ENCODE data around the gene CCL17. TPM values are rescaled to one million over a fixed set of nuclear protein-coding genes. Genes with fewer than 3 reads are reported as not detected.
A peak's percentile ranks its signal among the peaks of the same experiment; 100 is the strongest.

The CCL17 gene
- total RNA-seq, 2 donors from 2014 or later, result not detected

DNA sequence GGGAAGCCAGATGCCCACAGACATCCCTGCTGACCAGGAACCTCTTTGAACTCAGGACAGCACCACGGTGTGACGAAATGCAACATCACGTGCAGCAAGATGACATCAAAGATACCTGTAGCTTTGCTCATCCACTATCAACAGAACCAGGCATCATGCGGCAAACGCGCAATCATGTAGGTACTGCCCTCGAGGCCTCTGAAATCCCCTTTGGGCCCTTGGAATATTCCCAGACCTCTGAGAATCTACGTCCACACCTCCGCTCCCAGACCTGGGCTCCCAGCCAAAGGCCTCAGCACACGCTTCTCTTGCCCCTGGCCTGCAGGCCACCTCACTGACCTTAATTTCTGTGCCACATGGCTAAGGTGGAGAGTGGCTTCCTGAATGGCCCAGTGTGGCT lies 25.0 kb upstream of the CCL17 start:
- intact Hi-C loops (cut with DNase I), result no loop called here
- TF ChIP-seq POLR2A (IDR thresholded peaks at IDR 0.05), result no peak
- TF ChIP-seq, protein P1, sequence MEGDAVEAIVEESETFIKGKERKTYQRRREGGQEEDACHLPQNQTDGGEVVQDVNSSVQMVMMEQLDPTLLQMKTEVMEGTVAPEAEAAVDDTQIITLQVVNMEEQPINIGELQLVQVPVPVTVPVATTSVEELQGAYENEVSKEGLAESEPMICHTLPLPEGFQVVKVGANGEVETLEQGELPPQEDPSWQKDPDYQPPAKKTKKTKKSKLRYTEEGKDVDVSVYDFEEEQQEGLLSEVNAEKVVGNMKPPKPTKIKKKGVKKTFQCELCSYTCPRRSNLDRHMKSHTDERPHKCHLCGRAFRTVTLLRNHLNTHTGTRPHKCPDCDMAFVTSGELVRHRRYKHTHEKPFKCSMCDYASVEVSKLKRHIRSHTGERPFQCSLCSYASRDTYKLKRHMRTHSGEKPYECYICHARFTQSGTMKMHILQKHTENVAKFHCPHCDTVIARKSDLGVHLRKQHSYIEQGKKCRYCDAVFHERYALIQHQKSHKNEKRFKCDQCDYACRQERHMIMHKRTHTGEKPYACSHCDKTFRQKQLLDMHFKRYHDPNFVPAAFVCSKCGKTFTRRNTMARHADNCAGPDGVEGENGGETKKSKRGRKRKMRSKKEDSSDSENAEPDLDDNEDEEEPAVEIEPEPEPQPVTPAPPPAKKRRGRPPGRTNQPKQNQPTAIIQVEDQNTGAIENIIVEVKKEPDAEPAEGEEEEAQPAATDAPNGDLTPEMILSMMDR (IDR thresholded peaks at IDR 0.05), result no peak
- H3K36me3 ChIP-seq (replicated peaks in 1 of 2; ENCODE audit: insufficient read depth in 1 of 2, low read depth in 2 of 2), result no peaks in the 10 kb centered on the region
- H3K9me3 ChIP-seq, result no peaks in the 10 kb centered on the region
- no peak overlapping the region for H3K4me3 ChIP-seq
- H3K27me3 ChIP-seq, result no peaks in the 10 kb centered on the region
- 70 to 74% methylated on average over 10 of the region's 10 CpGs for WGBS, 2 donors
- DNase-seq (no peak), ATAC-seq (no peak)
- H3K27ac ChIP-seq, result no peak overlapping the region
- peaks cover under 1% of the 10 kb centered on the region for H3K4me1 ChIP-seq

DNA sequence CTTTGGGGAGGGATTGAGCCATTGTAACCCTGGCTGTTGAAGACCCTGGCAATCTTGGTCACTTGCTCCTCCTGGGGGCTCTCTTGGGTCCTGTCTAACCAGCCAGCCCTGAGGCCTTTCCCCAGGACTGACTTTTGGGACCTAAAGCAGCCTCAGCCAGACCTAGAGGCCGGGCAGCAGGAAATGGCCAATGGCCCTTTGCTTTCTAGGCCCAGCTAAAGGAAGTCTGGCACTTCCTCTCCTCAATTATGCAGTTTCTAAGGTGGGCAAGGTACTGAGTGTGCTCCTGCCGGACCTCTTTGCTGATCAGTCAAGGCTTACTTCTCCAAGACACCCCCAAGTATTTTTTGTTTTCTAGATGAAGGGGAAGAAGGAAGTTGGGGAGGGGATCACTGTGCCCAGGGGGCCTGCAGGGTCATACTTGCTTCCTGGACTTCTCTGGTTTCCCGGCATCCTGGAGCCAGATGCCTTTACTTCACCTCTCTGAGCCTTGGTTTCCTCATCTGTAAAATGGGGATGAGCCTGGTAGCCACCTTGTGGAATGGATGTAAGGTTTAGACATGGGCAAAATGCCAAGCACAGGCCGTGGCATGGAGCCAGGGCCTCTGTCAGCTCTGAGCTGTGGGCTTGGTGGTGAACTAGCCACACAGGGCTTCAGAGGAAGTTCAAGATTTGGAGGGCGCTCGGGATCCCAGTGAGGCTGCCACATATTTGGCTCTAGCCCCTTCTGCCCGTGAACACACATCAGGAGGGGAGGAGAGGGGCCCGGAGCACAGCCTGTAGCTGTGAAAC lies 23.7 kb upstream of the CCL17 start:
- H3K27me3 ChIP-seq, result no peaks in the 10 kb centered on the region
- ATAC-seq, result no peak
- no peaks in the 10 kb centered on the region for H3K36me3 ChIP-seq (replicated peaks in 1 of 2; ENCODE audit: insufficient read depth in 1 of 2, low read depth in 2 of 2)
- no peaks in the 10 kb centered on the region for H3K9me3 ChIP-seq
- H3K4me3 ChIP-seq, result no peak overlapping the region
- intact Hi-C loops (cut with DNase I), result no loop called here
- no peaks in the 10 kb centered on the region for H3K4me1 ChIP-seq
- no peak for TF ChIP-seq POLR2A (IDR thresholded peaks at IDR 0.05)
- TF ChIP-seq, protein P1 (IDR thresholded peaks at IDR 0.05), result no peak
- H3K27ac ChIP-seq, result no peak overlapping the region
- WGBS, 2 donors, result 61 to 64% methylated on average over 6 to 8 of the region's 8 CpGs
- peak; percentile 36 to 52 (median 42) for DNase-seq

DNA sequence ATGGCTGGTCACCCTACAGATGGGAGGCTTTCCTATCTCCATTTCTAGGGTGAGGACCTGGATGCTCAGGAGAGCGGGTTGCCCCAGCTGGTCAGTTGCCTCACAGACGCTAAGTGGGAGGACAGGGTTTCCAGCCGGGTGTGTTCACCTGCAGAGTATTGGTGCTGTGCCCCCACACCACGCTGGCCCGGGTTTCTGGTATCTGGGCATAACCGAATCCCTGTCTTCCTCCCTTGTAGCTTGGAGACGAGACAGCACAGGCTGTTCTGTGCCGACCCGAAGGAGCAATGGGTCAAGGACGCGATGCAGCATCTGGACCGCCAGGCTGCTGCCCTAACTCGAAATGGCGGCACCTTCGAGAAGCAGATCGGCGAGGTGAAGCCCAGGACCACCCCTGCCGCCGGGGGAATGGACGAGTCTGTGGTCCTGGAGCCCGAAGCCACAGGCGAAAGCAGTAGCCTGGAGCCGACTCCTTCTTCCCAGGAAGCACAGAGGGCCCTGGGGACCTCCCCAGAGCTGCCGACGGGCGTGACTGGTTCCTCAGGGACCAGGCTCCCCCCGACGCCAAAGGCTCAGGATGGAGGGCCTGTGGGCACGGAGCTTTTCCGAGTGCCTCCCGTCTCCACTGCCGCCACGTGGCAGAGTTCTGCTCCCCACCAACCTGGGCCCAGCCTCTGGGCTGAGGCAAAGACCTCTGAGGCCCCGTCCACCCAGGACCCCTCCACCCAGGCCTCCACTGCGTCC lies 22.6 kb upstream of the CCL17 start:
- Histone ChIP-seq H3K27me3 (no peaks in the 10 kb centered on the region), H3K27ac (no peak overlapping the region), H3K36me3 (replicated peaks in 1 of 2; ENCODE audit: insufficient read depth in 1 of 2, low read depth in 2 of 2) (no peaks in the 10 kb centered on the region), H3K4me3 (no peak overlapping the region), H3K9me3 (no peaks in the 10 kb centered on the region), H3K4me1 (peaks cover 7% of the 10 kb centered on the region)
- TF ChIP-seq POLR2A (IDR thresholded peaks at IDR 0.05), result no peak
- TF ChIP-seq, protein P1 (IDR thresholded peaks at IDR 0.05), result no peak
- 86% methylated on average over 24 to 29 of the region's 35 CpGs for WGBS, 2 donors
- intact Hi-C loops (cut with DNase I), result no loop called here
- DNase-seq (no peak), ATAC-seq (no peak)

DNA sequence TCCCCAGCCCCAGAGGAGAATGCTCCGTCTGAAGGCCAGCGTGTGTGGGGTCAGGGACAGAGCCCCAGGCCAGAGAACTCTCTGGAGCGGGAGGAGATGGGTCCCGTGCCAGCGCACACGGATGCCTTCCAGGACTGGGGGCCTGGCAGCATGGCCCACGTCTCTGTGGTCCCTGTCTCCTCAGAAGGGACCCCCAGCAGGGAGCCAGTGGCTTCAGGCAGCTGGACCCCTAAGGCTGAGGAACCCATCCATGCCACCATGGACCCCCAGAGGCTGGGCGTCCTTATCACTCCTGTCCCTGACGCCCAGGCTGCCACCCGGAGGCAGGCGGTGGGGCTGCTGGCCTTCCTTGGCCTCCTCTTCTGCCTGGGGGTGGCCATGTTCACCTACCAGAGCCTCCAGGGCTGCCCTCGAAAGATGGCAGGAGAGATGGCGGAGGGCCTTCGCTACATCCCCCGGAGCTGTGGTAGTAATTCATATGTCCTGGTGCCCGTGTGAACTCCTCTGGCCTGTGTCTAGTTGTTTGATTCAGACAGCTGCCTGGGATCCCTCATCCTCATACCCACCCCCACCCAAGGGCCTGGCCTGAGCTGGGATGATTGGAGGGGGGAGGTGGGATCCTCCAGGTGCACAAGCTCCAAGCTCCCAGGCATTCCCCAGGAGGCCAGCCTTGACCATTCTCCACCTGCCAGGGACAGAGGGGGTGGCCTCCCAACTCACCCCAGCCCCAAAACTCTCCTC lies 21.9 kb upstream of the CCL17 start:
- no peak for ATAC-seq
- peaks cover 7% of the 10 kb centered on the region for H3K4me1 ChIP-seq
- H3K27me3 ChIP-seq, result no peaks in the 10 kb centered on the region
- 88 to 94% methylated on average over 6 to 13 of the region's 16 CpGs for WGBS, 2 donors
- no peak for DNase-seq
- H3K36me3 ChIP-seq (replicated peaks in 1 of 2; ENCODE audit: insufficient read depth in 1 of 2, low read depth in 2 of 2), result no peaks in the 10 kb centered on the region
- no peak for TF ChIP-seq POLR2A (IDR thresholded peaks at IDR 0.05)
- TF ChIP-seq, protein P1 (IDR thresholded peaks at IDR 0.05), result no peak
- no peak overlapping the region for H3K4me3 ChIP-seq
- no peaks in the 10 kb centered on the region for H3K9me3 ChIP-seq
- intact Hi-C loops (cut with DNase I), result no loop called here
- no peak overlapping the region for H3K27ac ChIP-seq
